Suppressor macrophage treated with lipopolysaccharide for 1 hour (primary cell): ENCODE results near the gene ZFC3H1.

Experiments used
- DNase-seq, 3 donors: peaks; one replicate each; pipeline ENCODE4 v3.0.0-alpha.2; 2020 to 2022

The ZFC3H1 gene

DNA sequence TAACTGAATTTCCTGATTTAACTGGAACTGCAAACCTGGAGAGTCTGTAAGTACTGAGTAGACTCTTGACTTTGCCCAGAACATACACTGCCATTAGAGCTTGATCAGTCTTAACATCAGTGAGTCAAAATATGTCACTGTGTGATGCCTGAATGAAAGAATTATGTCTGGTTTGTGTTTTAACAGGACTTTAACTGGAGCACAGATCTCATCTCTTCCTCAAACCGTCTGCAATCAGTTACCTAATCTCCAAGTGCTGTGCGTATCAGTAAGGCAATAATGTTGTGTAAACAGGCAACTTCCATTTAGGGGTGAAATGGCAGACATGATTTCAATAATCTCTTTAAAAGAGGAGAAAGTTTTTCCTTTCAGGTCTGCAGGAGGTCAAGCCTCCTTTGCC is 97.0 kb downstream of the ZFC3H1 start:
- no peak for DNase-seq

DNA sequence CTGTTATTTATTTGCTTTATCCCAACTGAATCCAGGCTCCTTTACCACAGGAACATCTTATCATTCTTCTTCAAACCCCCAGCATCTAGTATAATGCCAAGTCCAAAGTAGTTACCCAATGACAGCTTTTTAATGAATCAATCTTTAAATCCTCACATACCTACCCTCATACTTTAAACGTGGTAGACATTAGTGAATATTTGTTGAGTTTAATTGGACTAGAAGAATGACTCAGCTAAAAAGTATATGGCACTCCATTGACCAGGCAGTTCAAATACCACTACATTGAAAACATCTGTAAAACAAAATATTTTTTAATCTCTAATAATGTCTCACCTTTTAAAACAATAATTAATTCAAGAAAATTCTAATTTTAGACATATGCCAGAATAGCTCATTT is 98.1 kb downstream of the ZFC3H1 start:
- DNase-seq: no peak

DNA sequence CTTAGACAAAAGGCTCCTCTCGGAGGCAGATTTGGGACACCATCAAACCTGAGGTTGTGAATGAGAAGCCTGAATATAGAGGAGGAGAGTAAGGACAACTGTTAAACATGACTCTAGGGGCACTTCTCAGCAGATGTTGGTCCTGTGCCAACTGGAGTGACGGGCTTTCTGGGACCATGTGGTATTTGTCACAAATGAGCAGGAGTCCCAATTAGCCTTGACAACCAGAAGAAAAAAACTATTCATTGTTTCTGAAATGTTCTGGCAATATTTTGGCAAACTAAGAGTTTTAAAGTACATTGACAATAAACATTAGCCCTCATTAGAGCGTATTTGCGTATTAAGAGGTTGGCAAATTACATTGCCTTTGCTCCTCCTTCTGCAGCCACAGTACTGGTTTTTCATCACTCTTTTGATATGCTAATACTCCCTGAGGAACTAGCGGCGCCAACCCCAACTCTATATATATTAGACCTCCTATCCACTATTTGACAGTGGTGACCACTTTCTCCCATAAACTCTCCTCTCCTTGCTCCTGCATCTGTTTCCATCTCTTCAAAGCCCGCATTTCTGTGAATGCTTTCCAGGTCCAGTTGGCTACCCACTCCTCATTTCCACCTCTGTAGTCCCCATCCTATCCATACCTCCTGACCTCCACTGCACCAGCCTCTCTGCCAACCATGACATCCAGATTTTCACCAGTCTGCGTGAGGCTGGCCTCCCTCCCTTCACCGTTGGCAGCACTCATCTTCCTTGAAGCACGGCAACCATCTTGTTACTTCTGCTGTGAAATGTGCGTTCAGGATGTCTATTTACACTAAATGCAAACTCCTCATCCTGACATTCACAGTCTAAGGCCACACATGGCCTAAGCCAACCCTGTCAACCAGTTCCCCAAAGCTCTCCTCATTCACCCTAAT is 100.7 kb downstream of the ZFC3H1 start:
- DNase-seq: no peak
